Activated CD8-positive, alpha-beta T cell treated with anti-CD3 and anti-CD28 coated beads for 36 hours (primary cell): ENCODE data around the gene SCYGR6. TPM values are rescaled to one million over a fixed set of nuclear protein-coding genes. Genes with fewer than 3 reads are reported as not detected.

ENCODE experiments used
- ATAC-seq: fragments of 200-7000 bp; cut with Tn5 transposase; one replicate; pipeline ENCODE4 v1.10.0; 2021; ENCODE audit warnings: mild to moderate bottlenecking, moderate library complexity
- CTCF ChIA-PET: fragments of 350-600 bp; sonication (Branson Sonifier 250); formaldehyde crosslinking; loops from one replicate; lab custom pipeline; 2021; ENCODE audit warnings: antibody characterized with exemption; lab: Charles Lee
- POLR2A ChIA-PET: fragments of 350-600 bp; sonication (Branson Sonifier 250); formaldehyde crosslinking; loops from one replicate; lab custom pipeline; 2021; ENCODE audit warnings: antibody characterized with exemption; lab: Charles Lee
- DNase-seq: peaks from one replicate; pipeline ENCODE4 v3.0.0-alpha.2; 2020
- H3K27ac Mint-ChIP-seq: one replicate; pipeline ENCODE4 v1.8.0; 2021; ENCODE audit warnings: mild to moderate bottlenecking, mixed read lengths
- H3K27me3 Mint-ChIP-seq: one replicate; pipeline ENCODE4 v1.8.0; 2021; ENCODE audit warnings: mixed read lengths
- H3K36me3 Mint-ChIP-seq: one replicate; pipeline ENCODE4 v1.8.0; 2021; ENCODE audit warnings: low read depth, mixed read lengths
- H3K4me1 Mint-ChIP-seq: one replicate; pipeline ENCODE4 v1.8.0; 2021; ENCODE audit warnings: low read depth, mixed read lengths
- H3K4me3 Mint-ChIP-seq: one replicate; pipeline ENCODE4 v1.8.0; 2021; ENCODE audit warnings: mild to moderate bottlenecking, moderate library complexity, mixed read lengths
- H3K9me3 Mint-ChIP-seq: one replicate; pipeline ENCODE4 v1.8.0; 2021; ENCODE audit warnings: mixed read lengths
- intact Hi-C: fragments of 100-400 bp; cut with micrococcal nuclease; formaldehyde crosslinking; loops from one replicate; pipeline ENCODE4 v1.10.0; 2022
- total RNA-seq, 2 experiments: library from RNA; stranded (reverse); gene quantifications; one replicate each; pipeline ENCODE4 v1.2.3, GENCODE V29; 2021
- TF ChIP-seq, protein P1 (sequence below): fragments of 200-600 bp; IDR thresholded peaks from one replicate; pipeline ENCODE4 v1.8.0; 2022; ENCODE audit warnings: antibody characterized with exemption, mild to moderate bottlenecking

The SCYGR6 gene
- total RNA-seq, 2 experiments from 2014 or later, result not detected

- intact Hi-C loops, result no loop called here
- TF ChIP-seq, protein P1, sequence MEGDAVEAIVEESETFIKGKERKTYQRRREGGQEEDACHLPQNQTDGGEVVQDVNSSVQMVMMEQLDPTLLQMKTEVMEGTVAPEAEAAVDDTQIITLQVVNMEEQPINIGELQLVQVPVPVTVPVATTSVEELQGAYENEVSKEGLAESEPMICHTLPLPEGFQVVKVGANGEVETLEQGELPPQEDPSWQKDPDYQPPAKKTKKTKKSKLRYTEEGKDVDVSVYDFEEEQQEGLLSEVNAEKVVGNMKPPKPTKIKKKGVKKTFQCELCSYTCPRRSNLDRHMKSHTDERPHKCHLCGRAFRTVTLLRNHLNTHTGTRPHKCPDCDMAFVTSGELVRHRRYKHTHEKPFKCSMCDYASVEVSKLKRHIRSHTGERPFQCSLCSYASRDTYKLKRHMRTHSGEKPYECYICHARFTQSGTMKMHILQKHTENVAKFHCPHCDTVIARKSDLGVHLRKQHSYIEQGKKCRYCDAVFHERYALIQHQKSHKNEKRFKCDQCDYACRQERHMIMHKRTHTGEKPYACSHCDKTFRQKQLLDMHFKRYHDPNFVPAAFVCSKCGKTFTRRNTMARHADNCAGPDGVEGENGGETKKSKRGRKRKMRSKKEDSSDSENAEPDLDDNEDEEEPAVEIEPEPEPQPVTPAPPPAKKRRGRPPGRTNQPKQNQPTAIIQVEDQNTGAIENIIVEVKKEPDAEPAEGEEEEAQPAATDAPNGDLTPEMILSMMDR, result no peak
- ATAC-seq (no peak), DNase-seq (no peak)
- Mint-ChIP-seq H3K27me3 (peaks cover 10% of the 10 kb centered on the region), H3K36me3 (no peaks in the 10 kb centered on the region), H3K4me3 (no peak overlapping the region), H3K9me3 (no peaks in the 10 kb centered on the region), H3K4me1 (no peaks in the 10 kb centered on the region), H3K27ac (no peak overlapping the region)
- CTCF ChIA-PET, result no interaction called here
- POLR2A ChIA-PET, result no interaction called here
Observed at GRCh38 chr2:227701556-227701955, 23.0 kb downstream of the SCYGR6 start.

DNA sequence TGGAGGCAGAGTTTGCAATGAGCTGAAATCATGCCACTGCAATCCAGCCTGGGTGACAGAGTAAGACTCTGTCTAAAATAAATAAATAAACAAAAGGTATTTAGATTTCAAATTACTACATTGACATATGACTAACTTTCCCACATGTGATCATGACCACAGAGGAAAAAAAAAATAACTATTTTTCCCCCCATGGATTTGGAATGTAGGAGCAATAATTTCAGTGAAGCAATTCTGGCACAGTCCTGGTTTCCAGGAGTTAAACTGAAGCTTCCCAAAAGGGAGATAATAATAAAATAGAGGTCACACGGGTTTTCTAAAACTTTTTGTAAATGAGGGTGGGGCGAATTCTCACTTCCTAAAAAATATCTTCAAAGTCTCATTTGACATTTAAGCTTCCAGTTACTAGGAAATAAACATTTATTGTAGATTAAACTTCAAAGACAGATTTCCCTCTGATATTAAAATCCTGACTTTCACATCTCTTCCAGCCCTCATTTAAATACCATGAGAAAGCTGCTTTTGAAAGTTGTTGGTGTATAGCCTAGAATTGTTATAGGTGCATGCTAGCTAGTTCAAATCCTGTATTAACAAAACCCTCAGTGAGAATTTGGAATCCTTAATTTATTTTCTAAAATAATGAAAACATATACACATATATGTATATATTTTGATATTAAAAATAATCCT, 27.4 kb downstream of the SCYGR6 start:
- no peaks in the 10 kb centered on the region for H3K36me3 Mint-ChIP-seq
- H3K27ac Mint-ChIP-seq, result no peak overlapping the region
- H3K4me3 Mint-ChIP-seq, result no peak overlapping the region
- H3K27me3 Mint-ChIP-seq, result peaks cover 3% of the 10 kb centered on the region
- CTCF ChIA-PET, result interaction anchor here (1.2 kb wide), 2 partner anchors 39 to 69 kb away, joined by 4 read pairs; no protein-coding TSS in a partner anchor
- H3K4me1 Mint-ChIP-seq, result no peaks in the 10 kb centered on the region
- POLR2A ChIA-PET, result no interaction called here
- DNase-seq, result no peak
- TF ChIP-seq, protein P1, result no peak
- intact Hi-C loops, result no loop called here
- H3K9me3 Mint-ChIP-seq, result no peaks in the 10 kb centered on the region
- ATAC-seq, result no peak

DNA sequence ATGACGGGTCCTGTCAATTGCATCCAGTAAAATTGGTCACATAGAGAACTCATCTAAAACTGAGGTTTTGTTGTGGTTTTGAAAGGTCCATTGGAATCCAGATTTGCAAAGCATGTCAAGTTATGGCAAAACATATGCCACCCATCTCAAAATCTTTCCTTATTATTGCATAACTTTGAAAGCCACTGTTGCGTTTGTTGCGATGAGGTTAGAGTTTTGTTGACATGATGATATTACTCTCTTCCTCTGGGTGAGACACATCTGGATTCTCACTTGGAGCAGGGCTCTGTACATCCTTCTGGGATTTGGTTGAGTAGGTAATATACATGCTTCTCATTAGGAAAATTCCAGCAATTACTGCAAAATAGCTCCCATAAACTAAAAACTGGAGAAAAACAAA, 37.4 kb downstream of the SCYGR6 start:
- H3K4me3 Mint-ChIP-seq, result no peak overlapping the region
- ChIA-PET CTCF (no interaction called here), POLR2A (no interaction called here)
- ATAC-seq, result no peak
- H3K36me3 Mint-ChIP-seq, result no peaks in the 10 kb centered on the region
- no peak for DNase-seq
- H3K27me3 Mint-ChIP-seq, result peaks cover 16% of the 10 kb centered on the region
- H3K9me3 Mint-ChIP-seq, result no peaks in the 10 kb centered on the region
- intact Hi-C loops, result no loop called here
- TF ChIP-seq, protein P1, result no peak
- no peaks in the 10 kb centered on the region for H3K4me1 Mint-ChIP-seq
- H3K27ac Mint-ChIP-seq, result no peak overlapping the region

DNA sequence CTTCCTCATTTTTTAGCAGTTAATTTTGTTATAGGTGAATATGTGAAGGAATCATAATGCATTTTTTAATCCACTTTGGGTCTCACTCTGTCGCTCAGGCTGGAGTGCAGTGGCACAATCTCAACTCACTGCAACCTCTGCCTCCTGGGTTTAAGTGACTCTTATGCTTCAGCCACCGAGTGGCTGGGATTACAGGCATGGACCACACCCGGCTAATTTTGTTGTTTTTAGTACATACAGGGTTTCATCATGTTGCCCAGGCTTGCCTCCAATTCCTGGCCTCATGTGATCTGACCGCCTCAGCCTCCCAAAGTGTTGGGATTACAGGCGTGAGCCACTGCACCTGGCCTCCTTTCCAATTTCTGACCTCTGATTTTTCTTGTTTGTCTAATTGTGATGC, 40.3 kb downstream of the SCYGR6 start:
- ChIA-PET POLR2A (no interaction called here), CTCF (interaction anchor here (1.6 kb wide), 1 partner anchor 26 kb away, joined by 5 read pairs; no protein-coding TSS in a partner anchor)
- ATAC-seq (no peak), DNase-seq (no peak)
- Mint-ChIP-seq H3K4me3 (no peak overlapping the region), H3K36me3 (no peaks in the 10 kb centered on the region), H3K9me3 (no peaks in the 10 kb centered on the region), H3K4me1 (no peaks in the 10 kb centered on the region), H3K27ac (no peak overlapping the region), H3K27me3 (peaks cover 5% of the 10 kb centered on the region)
- intact Hi-C loops, result no loop called here
- TF ChIP-seq, protein P1, result no peak

- ChIA-PET CTCF (no interaction called here), POLR2A (no interaction called here)
- Mint-ChIP-seq H3K27ac (no peak overlapping the region), H3K9me3 (no peaks in the 10 kb centered on the region), H3K4me3 (no peak overlapping the region), H3K27me3 (peaks cover 2% of the 10 kb centered on the region), H3K36me3 (no peaks in the 10 kb centered on the region), H3K4me1 (no peaks in the 10 kb centered on the region)
- intact Hi-C loops, result no loop called here
- DNase-seq (no peak), ATAC-seq (no peak)
- TF ChIP-seq, protein P1, result no peak
Observed at GRCh38 chr2:227677928-227678327, 46.6 kb downstream of the SCYGR6 start.
